NCI-H2171 treated with DMSO at 0.1 percent for 48 hours (cell line): ENCODE data around the gene PRR14L.
"Not testable (repeated sequence)": the region's sequence is repeated elsewhere in the genome, so short reads cannot be mapped to it uniquely, and the experiment has no call there.

Experiments
- DNase-seq: peaks from one replicate; lab custom pipeline; 2025; lab: John Stamatoyannopoulos, UW

The PRR14L gene

GRCh38 chr22:31749636-31750364 is at the start of gene PRR14L:
TSS of gene PRR14L (minus strand) at chr22:31750132. CDS start at chr22:31738860, 11,272 bp downstream.
- peak; percentile 94 for DNase-seq

GRCh38 chr22:31799358-31799757 is 49.4 kb upstream of the PRR14L start:
- DNase-seq = not testable (repeated sequence)

- no peak for DNase-seq
Observed at GRCh38 chr22:31790240-31790639, 40.3 kb upstream of the PRR14L start.

- no peak for DNase-seq
Observed at GRCh38 chr22:31789803-31790202, 39.9 kb upstream of the PRR14L start.

GRCh38 chr22:31776231-31776630 is 26.3 kb upstream of the PRR14L start:
- no peak for DNase-seq

GRCh38 chr22:31773416-31773815 is 23.5 kb upstream of the PRR14L start:
- DNase-seq = no peak

- no peak for DNase-seq
Observed at GRCh38 chr22:31768422-31769059, 18.6 kb upstream of the PRR14L start.

GRCh38 chr22:31764785-31765184 is 14.9 kb upstream of the PRR14L start:
- DNase-seq = no peak

GRCh38 chr22:31758860-31759259 is 8.9 kb upstream of the PRR14L start:
- not testable (repeated sequence) for DNase-seq

- no peak for DNase-seq
Observed at GRCh38 chr22:31757265-31757664, 7.3 kb upstream of the PRR14L start.

GRCh38 chr22:31754813-31755212 is 4.9 kb upstream of the PRR14L start:
- no peak for DNase-seq

- peak; percentile 95 for DNase-seq
Observed at GRCh38 chr22:31753634-31754501, 3.9 kb upstream of the PRR14L start, which contains the start of gene DEPDC5. TSS of gene DEPDC5 (plus strand) at chr22:31754019. CDS start at chr22:31754922, 903 bp downstream.

GRCh38 chr22:31753005-31753633 is 3.2 kb upstream of the PRR14L start:
- DNase-seq = no peak

GRCh38 chr22:31752096-31752847 is 2.3 kb upstream of the PRR14L start:
- DNase-seq = no peak

- no peak for DNase-seq
Observed at GRCh38 chr22:31750365-31751284, 693 bp upstream of the PRR14L start.

- DNase-seq = no peak
Observed at GRCh38 chr22:31748490-31748889, 1.4 kb downstream of the PRR14L start.

GRCh38 chr22:31747441-31747840 is 2.5 kb downstream of the PRR14L start:
- no peak for DNase-seq

GRCh38 chr22:31743871-31744270 is 6.1 kb downstream of the PRR14L start:
- DNase-seq = no peak

- no peak for DNase-seq
Observed at GRCh38 chr22:31742682-31743081, 7.2 kb downstream of the PRR14L start.

- no peak for DNase-seq
Observed at GRCh38 chr22:31742115-31742514, 7.8 kb downstream of the PRR14L start.
